ENCODE data around the gene DHRS11. TPM values are rescaled to one million over a fixed set of nuclear protein-coding genes. Genes with fewer than 3 reads are reported as not detected.

Gene DHRS11
- total and polyA plus RNA-seq, 2 of the 4 experiments (the other 2 are of a cell fraction): 7.0 to 14.5 TPM

GRCh38 chr17:36544307-36545076 lies 47.2 kb upstream of the DHRS11 start, which contains the start of gene GGNBP2 (continued):
- TF ChIP-seq, protein P1, sequence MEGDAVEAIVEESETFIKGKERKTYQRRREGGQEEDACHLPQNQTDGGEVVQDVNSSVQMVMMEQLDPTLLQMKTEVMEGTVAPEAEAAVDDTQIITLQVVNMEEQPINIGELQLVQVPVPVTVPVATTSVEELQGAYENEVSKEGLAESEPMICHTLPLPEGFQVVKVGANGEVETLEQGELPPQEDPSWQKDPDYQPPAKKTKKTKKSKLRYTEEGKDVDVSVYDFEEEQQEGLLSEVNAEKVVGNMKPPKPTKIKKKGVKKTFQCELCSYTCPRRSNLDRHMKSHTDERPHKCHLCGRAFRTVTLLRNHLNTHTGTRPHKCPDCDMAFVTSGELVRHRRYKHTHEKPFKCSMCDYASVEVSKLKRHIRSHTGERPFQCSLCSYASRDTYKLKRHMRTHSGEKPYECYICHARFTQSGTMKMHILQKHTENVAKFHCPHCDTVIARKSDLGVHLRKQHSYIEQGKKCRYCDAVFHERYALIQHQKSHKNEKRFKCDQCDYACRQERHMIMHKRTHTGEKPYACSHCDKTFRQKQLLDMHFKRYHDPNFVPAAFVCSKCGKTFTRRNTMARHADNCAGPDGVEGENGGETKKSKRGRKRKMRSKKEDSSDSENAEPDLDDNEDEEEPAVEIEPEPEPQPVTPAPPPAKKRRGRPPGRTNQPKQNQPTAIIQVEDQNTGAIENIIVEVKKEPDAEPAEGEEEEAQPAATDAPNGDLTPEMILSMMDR (conservative IDR thresholded peaks at IDR 0.05; ENCODE audit: low read depth, low read length): no peak

- Histone ChIP-seq H3K27me3 (ENCODE audit: control insufficient read depth, insufficient read depth, low read length) (no peaks in the 10 kb centered on the region), H3K14ac (replicated peaks; ENCODE audit: low read depth, low read length) (peak overlapping the region; percentile 91), H3K27ac (ENCODE audit: insufficient read depth, low read length) (peak overlapping the region; percentile 98), H3K23ac (ENCODE audit: low read depth, low read length) (peak overlapping the region; percentile 91; the same call in 1 of the 2 replicates), H2BK20ac (ENCODE audit: low read depth, low read length) (no peak overlapping the region), H3K18ac (ENCODE audit: low read depth, low read length) (peak overlapping the region; percentile 95), H2AK9ac (replicated peaks; ENCODE audit: low read depth, low read length, poor library complexity) (peak overlapping the region; percentile 98), H3K9ac (ENCODE audit: low read depth, low read length) (peak overlapping the region; percentile 96), H2BK120ac (ENCODE audit: low read depth, low read length) (no peak overlapping the region), H3K36me3 (ENCODE audit: control insufficient read depth, insufficient read depth, low read length) (peaks cover 3% of the 10 kb centered on the region; the same call in 1 of the 2 replicates), H4K91ac (ENCODE audit: insufficient read depth, low read depth, low read length) (peak overlapping the region; percentile 97), H2BK5ac (ENCODE audit: low read depth, low read length, poor library complexity, severe bottlenecking) (peak overlapping the region; percentile 94), H4K20me1 (ENCODE audit: insufficient read depth, low read length) (peaks cover 46% of the 10 kb centered on the region), H3K79me1 (ENCODE audit: low read depth in 1 of 2, low read length in 2 of 2) (peaks cover 13 to 31% of the 10 kb centered on the region in 2 experiments; a peak in 3 of 4 replicates), H3K9me1 (ENCODE audit: insufficient read depth, low read length) (no peaks in the 10 kb centered on the region), H3K4me2 (ENCODE audit: low read depth, low read length) (peak overlapping the region; percentile 67), H3K4me3 (ENCODE audit: insufficient read depth, low read depth, low read length) (peak overlapping the region; percentile 97), H4K8ac (ENCODE audit: low read depth in 2 of 2, low read length in 2 of 2) (peak overlapping the region; percentile 77 to 93), H2BK15ac (ENCODE audit: low read depth, low read length) (no peak overlapping the region), H3K9me3 (ENCODE audit: control insufficient read depth, insufficient read depth, low read length) (no peaks in the 10 kb centered on the region), H3K56ac (ENCODE audit: extremely low read depth, insufficient read depth, low read length) (peak overlapping the region; percentile 92; the same call in 1 of the 2 replicates), H2AK5ac (ENCODE audit: low read depth, low read length) (peak overlapping the region; percentile 88), H3K4me1 (ENCODE audit: control insufficient read depth, insufficient read depth, low read length) (no peaks in the 10 kb centered on the region; the same call in 1 of the 2 replicates), H2AFZ (replicated peaks; ENCODE audit: low read length, poor library complexity) (peak overlapping the region; percentile 99), H3K4ac (ENCODE audit: low read depth, low read length) (peak overlapping the region; percentile 98), H4K5ac (ENCODE audit: low read depth, low read length) (peak overlapping the region; percentile 80)
- CTCF ChIA-PET: no interaction called here
- TF ChIP-seq NFE2L2 (IDR thresholded peaks at IDR 0.05; ENCODE audit: low read depth, low read length) (no peak), POLR2A (IDR thresholded peaks at IDR 0.05; ENCODE audit: low read depth, low read length) (peak; percentile 24; the same call in 1 of the 2 replicates), MXI1 (IDR thresholded peaks at IDR 0.05; ENCODE audit: borderline replicate concordance, low read depth, low read length) (0 out of 2 replicates have a peak, but pooled peaks have one; percentile 3)
- in situ Hi-C loops (cut with MboI; ENCODE audit: low sequenced_read_pairs) (no loop called here), dilution Hi-C loops (cut with HindIII; ENCODE audit: low sequenced_read_pairs, unreplicated experiment) (no loop called here), intact Hi-C loops (cut with micrococcal nuclease) (no loop called here)
- WGBS, 2 experiments (ENCODE audit: extremely low coverage in 2 of 2, insufficient read length in 1 of 2): 0% methylated on average over 4 of the region's 38 CpGs; no CpG with 5 or more reads in 1 of the 2 experiments
- DNase-seq (no peak), ATAC-seq (ENCODE audit: low read depth) (peak; percentile 52)
- BruUV-seq (replicated peaks): no TSS peak
- POLR2A ChIA-PET (ENCODE audit: unreplicated experiment): interaction anchor here (0.5 to 0.8 kb wide), 4 partner anchors 23 to 428 kb away, joined by 3 to 9 read pairs (median 4); no protein-coding TSS in a partner anchor
These were observed 46.6 kb upstream of the DHRS11 start for GRCh38 chr17:36545077-36545464.
